GM13977 (cell line): Measurements from ENCODE around the gene RAD23A.
"Not testable (repeated sequence)": the region's sequence is repeated elsewhere in the genome, so short reads cannot be mapped to it uniquely, and the experiment has no call there.

Experiments used
- DNase-seq: peaks from one replicate; pipeline ENCODE4 v3.0.0; 2012; ENCODE audit warnings: low spot score
- CTCF ChIP-seq: IDR thresholded peaks from 2 replicates; pipeline ENCODE4 v1.5.1; 2012; ENCODE audit warnings: mild to moderate bottlenecking, control low read depth; ENCODE audit not compliant: insufficient read depth; ENCODE audit errors: extremely low read depth, missing control alignments
- in situ Hi-C: fragments of 300-500 bp; cut with MboI; formaldehyde crosslinking; loops from one replicate; pipeline ENCODE4 v1.12.0; 2022; ENCODE audit warnings: low sequenced_read_pairs, low pct_unique_long_range_greater_than_20kb, mixed read lengths, inconsistent platforms; ENCODE audit not compliant: unreplicated experiment

RAD23A gene

DNA sequence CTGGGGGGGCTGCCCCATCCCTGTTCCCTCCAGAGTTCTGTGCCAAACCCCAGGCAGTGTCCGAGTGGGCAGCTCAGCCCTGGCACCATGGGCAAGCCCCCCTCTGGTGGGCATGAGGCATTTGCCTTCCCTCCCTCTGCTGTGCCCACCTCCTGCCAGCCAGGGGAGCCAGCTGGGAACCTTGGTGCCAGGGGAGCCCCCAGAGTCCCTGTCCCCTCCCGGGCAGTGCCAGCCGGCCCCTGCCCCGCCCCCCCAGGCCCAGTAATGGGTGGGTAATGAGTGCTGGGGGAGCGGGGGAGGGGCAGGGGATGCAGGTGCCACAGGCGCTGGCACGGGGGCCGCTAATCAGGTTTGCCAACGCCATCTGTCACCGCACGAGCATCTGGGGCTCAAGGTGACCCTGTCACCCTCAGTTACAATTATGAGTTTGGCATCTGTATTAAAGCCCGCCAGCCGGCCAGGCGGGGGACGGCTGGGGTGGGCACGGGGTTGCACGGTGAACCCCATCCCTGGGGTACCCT is 29.6 kb downstream of the RAD23A start:
- DNase-seq, result no peak
- TF ChIP-seq CTCF, result no peak
- in situ Hi-C loops, result loop anchor here (5.0 kb wide), 1 partner anchor 117 kb away; no protein-coding TSS in a partner anchor

DNA sequence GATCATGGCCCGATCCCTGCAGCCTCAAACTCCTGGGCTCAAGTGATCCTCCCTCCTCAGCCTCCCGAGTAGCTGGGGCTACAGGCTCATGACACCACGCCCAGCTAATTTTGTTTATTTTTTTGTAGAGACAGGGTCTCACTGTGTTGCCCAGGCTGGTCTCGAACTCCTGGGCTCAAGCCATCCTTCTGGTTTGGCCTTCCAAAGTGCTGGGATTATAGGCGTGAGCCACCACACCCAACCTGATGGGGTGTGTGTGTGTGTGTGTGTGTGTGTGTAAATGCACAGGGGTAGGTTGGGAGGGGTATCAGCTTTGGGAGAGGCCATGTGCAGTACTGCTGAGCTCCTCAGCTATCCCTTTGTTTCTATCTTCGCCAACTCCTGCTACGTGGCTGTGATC is 30.4 kb downstream of the RAD23A start:
- in situ Hi-C loops, result loop anchor here (5.0 kb wide), 1 partner anchor 116 kb away; no protein-coding TSS in a partner anchor
- DNase-seq, result not testable (repeated sequence)

DNA sequence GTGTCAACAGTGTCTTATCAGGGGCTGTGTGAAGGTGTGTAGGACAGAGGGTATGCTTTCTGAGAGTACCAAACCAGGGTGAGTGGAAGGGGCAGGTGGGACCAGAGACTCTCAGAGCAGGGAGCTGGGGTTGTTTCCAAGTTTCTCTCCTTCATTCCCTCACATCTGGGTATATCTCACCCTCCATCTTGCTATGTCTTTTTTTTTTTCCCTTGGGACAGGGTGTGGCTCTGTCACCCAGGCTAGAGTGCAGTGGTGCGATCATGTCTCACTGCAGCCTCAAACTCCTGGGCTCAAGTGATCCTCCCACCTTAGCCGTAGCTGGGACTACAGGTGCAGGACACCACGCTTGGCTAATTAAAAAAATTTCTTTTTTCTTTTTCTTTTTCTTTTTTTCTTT is 34.3 kb downstream of the RAD23A start:
- in situ Hi-C loops, result loop anchor here (5.0 kb wide), 1 partner anchor 112 kb away; no protein-coding TSS in a partner anchor
- DNase-seq, result no peak
- TF ChIP-seq CTCF, result no peak

DNA sequence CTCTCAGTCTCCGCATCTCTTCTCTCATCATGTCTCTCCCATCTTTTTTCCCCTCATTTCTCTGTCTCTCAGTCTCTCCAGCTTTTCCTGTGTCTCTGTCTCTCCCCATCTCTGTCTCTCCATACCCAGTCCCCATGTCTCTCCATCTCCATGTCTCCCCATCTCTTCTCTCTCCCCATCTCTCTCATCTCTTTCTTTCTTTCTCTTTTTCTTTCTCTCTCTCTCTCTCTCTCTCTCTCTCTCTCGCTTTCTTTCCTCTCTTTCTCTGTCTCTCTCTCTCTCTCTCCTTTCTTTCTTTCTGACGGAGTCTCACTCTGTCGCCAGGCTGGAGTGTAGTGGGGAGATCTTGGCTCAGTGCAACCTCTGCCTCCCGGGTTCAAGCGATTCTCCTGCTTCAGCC is 37.0 kb downstream of the RAD23A start:
- no peak for DNase-seq
- no peak for TF ChIP-seq CTCF
- in situ Hi-C loops, result no loop called here

DNA sequence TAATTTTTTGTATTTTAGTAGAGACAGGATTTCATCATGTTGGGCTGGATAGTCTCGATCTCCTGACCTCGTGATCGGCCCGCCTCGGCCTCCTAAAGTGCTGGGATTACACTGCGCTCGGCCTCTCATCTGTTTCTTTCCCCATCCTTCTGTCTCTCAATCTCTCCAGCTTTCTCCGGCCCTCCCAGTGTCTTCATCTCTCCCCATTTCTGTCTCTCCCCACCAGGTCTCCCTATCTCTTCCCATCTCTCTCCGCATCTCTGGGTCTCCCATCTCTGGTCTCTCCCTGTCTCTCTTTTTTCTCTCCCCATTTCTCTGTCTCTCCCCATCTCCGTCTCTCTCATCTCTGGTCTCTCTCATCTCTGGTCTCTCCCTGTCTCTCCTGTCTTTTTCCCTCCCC is 37.4 kb downstream of the RAD23A start:
- in situ Hi-C loops, result no loop called here
- DNase-seq, result no peak
- TF ChIP-seq CTCF, result no peak

DNA sequence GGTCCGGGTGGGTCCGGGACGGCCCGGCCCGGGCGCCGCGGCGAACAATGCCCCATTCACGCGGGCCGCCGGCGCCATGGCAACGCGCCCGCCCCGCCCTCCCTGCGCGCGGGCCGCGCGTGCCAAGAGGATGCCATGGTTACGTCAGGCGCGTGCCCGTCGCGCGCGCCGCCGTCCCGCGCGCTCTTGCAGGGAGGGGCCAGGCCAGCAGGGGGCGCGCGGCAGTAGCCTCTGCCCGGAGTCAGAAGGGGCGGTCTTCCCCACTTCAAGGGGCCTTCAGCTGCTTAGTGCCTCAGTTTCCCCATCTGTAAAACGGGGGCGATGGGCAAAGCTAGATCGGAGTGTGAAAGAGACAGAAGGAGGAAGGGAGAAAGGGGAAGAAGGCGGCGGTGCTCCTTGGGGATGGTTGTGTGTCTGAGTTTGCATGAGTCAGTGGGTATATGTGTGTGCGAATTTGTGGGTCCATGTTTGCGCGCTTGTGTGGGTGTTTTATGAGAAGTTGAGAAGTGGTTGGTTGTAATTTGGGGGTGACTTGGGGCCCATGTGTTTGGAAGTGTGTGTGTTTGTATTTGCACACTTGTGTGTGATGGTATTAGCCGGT is 38.0 kb downstream of the RAD23A start:
- in situ Hi-C loops, result no loop called here
- DNase-seq, result peak; percentile 92
- TF ChIP-seq CTCF, result peak; percentile 96

DNA sequence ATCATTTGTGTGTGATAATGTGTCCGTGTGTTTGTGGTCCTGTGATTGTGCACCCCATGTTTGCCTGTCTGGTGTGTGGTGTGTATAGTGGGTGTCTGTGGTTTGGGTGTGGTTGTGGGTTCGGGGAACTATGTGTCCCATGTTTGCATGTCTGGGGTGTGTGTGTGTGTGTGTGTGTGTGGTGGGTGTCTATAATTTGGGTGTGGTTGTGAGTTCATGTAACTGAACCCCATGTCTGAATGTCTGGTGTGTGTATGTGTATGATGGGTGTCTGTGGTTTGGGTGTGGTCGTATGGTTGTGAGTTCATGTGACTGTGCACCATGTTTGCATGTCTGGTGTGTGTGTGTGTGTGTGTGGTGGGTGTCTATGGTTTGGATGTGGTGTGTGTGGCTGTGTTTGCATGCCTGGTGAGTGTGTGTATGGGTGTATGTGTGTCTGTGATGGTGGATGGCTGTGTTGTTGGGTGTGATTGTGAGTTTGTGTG is 38.5 kb downstream of the RAD23A start:
- no peak for DNase-seq
- in situ Hi-C loops, result no loop called here
- TF ChIP-seq CTCF, result no peak
